ENCODE results near the gene MBNL3.
"Not testable (repeated sequence)": the region's sequence is repeated elsewhere in the genome, so short reads cannot be mapped to it uniquely, and the experiment has no call there.

MBNL3 gene

GRCh38 chrX:132369617-132370326, 119.1 kb downstream of the MBNL3 start:
- DNase-seq (ENCODE audit: low spot score): no peak

GRCh38 chrX:132367984-132368383, 120.9 kb downstream of the MBNL3 start:
- DNase-seq (ENCODE audit: low spot score): no peak

GRCh38 chrX:132367314-132367713, 121.5 kb downstream of the MBNL3 start:
- DNase-seq (ENCODE audit: low spot score): no peak

- DNase-seq (ENCODE audit: low spot score): no peak
Measured at GRCh38 chrX:132365490-132365889, 123.3 kb downstream of the MBNL3 start.

GRCh38 chrX:132364313-132364712, 124.5 kb downstream of the MBNL3 start:
- no peak for DNase-seq (ENCODE audit: low spot score)

GRCh38 chrX:132353430-132353829, 135.4 kb downstream of the MBNL3 start:
- no peak for DNase-seq (ENCODE audit: low spot score)

GRCh38 chrX:132336172-132336571, 152.7 kb downstream of the MBNL3 start:
- no peak for DNase-seq (ENCODE audit: low spot score)

GRCh38 chrX:132333351-132333750, 155.5 kb downstream of the MBNL3 start:
- DNase-seq (ENCODE audit: low spot score): no peak

- DNase-seq (ENCODE audit: low spot score): no peak
Measured at GRCh38 chrX:132331532-132331931, 157.3 kb downstream of the MBNL3 start.

- DNase-seq (ENCODE audit: low spot score): no peak
Measured at GRCh38 chrX:132331000-132331399, 157.8 kb downstream of the MBNL3 start.

GRCh38 chrX:132330156-132330729, 158.6 kb downstream of the MBNL3 start:
- no peak for DNase-seq (ENCODE audit: low spot score)

GRCh38 chrX:132326960-132327359, 161.9 kb downstream of the MBNL3 start:
- not testable (repeated sequence) for DNase-seq (ENCODE audit: low spot score)

All from COLO829 (cell line).